Activated T-helper 2 cell treated with anti-CD3 and anti-CD28 coated beads, Interferon-gamma antibody, Interleukin-2, Interleukin-4, amounts not matched to agents 10 μg/mL and 5 μg/mL and 100 μg/mL, durations not matched to agents 14 hours and 24 hours and 36 hours (primary cell): ENCODE data around the gene SULT2B1. TPM values are rescaled to one million over a fixed set of nuclear protein-coding genes. Genes with fewer than 3 reads are reported as not detected.
A peak's percentile ranks its signal among the peaks of the same experiment; 100 is the strongest.

Source experiments
- DNase-seq: peaks from one replicate; pipeline ENCODE4 v3.0.0; 2021; ENCODE audit warnings: low spot score
- H3K27ac Mint-ChIP-seq: one replicate; pipeline ENCODE4 v1.8.0; 2021; ENCODE audit warnings: mixed read lengths
- H3K27me3 Mint-ChIP-seq: one replicate; pipeline ENCODE4 v1.8.0; 2021; ENCODE audit warnings: low read depth, mixed read lengths
- H3K36me3 Mint-ChIP-seq: one replicate; pipeline ENCODE4 v1.8.0; 2021; ENCODE audit warnings: low read depth, mixed read lengths
- H3K4me1 Mint-ChIP-seq: one replicate; pipeline ENCODE4 v1.8.0; 2021; ENCODE audit warnings: low read depth, mixed read lengths
- H3K4me3 Mint-ChIP-seq: one replicate; pipeline ENCODE4 v1.8.0; 2021; ENCODE audit warnings: low read depth, mild to moderate bottlenecking, moderate library complexity, mixed read lengths
- H3K9me3 Mint-ChIP-seq: one replicate; pipeline ENCODE4 v1.8.0; 2021; ENCODE audit warnings: mixed read lengths
- intact Hi-C: fragments of 100-400 bp; cut with micrococcal nuclease; formaldehyde crosslinking; loops from one replicate; pipeline ENCODE4 v1.15.1; 2023
- total RNA-seq: library from RNA; stranded (reverse); gene quantifications from 2 replicates; pipeline ENCODE4 v1.2.3, GENCODE V29; 2022

The SULT2B1 gene
- not detected in 2 replicates for total RNA-seq

GRCh38 chr19:48551437-48552302 is at the start of gene SULT2B1:
TSS of gene SULT2B1 (plus strand) at chr19:48552172. CDS start at chr19:48552253, 81 bp downstream.
- H3K27me3 Mint-ChIP-seq = no peaks in the 10 kb centered on the region
- no peak within 1 kb of the TSS for H3K27ac Mint-ChIP-seq
- H3K9me3 Mint-ChIP-seq = no peaks in the 10 kb centered on the region
- no peaks in the 10 kb centered on the region for H3K4me1 Mint-ChIP-seq
- intact Hi-C loops = no loop called here
- no peaks in the 10 kb centered on the region for H3K36me3 Mint-ChIP-seq
- H3K4me3 Mint-ChIP-seq = no peak within 1 kb of the TSS
- DNase-seq = no peak

GRCh38 chr19:48502350-48503018 is 49.5 kb upstream of the SULT2B1 start:
- Mint-ChIP-seq H3K36me3 (no peaks in the 10 kb centered on the region), H3K27me3 (peaks cover 2% of the 10 kb centered on the region), H3K4me3 (no peak overlapping the region), H3K9me3 (no peaks in the 10 kb centered on the region), H3K4me1 (peaks cover 6% of the 10 kb centered on the region), H3K27ac (no peak overlapping the region)
- intact Hi-C loops = no loop called here
- DNase-seq = no peak

- DNase-seq = no peak
- Mint-ChIP-seq H3K9me3 (no peaks in the 10 kb centered on the region), H3K27me3 (no peaks in the 10 kb centered on the region), H3K27ac (no peak overlapping the region), H3K4me1 (peaks cover 15% of the 10 kb centered on the region), H3K4me3 (no peak overlapping the region), H3K36me3 (no peaks in the 10 kb centered on the region)
- intact Hi-C loops = loop anchor here (1.0 to 2.0 kb wide), 2 partner anchors 78 to 103 kb away; no protein-coding TSS in a partner anchor
These were observed 45.7 kb upstream of the SULT2B1 start for GRCh38 chr19:48506138-48506733.

GRCh38 chr19:48507911-48508439 is 44.0 kb upstream of the SULT2B1 start:
- no peak for DNase-seq
- Mint-ChIP-seq H3K36me3 (no peaks in the 10 kb centered on the region), H3K9me3 (no peaks in the 10 kb centered on the region), H3K27me3 (no peaks in the 10 kb centered on the region), H3K4me3 (no peak overlapping the region), H3K4me1 (peaks cover 10% of the 10 kb centered on the region), H3K27ac (no peak overlapping the region)
- intact Hi-C loops = loop anchor here (2.0 kb wide), 1 partner anchor 101 kb away; no protein-coding TSS in a partner anchor

GRCh38 chr19:48508729-48509411 is 43.1 kb upstream of the SULT2B1 start:
- Mint-ChIP-seq H3K27me3 (no peaks in the 10 kb centered on the region), H3K4me3 (no peak overlapping the region), H3K27ac (no peak overlapping the region), H3K4me1 (peaks cover 11% of the 10 kb centered on the region), H3K36me3 (no peaks in the 10 kb centered on the region), H3K9me3 (no peaks in the 10 kb centered on the region)
- intact Hi-C loops = no loop called here
- no peak for DNase-seq

- DNase-seq = no peak
- peaks cover 13% of the 10 kb centered on the region for H3K4me1 Mint-ChIP-seq
- H3K27me3 Mint-ChIP-seq = no peaks in the 10 kb centered on the region
- H3K4me3 Mint-ChIP-seq = peak overlapping the region; percentile 3
- no peaks in the 10 kb centered on the region for H3K9me3 Mint-ChIP-seq
- no peak overlapping the region for H3K27ac Mint-ChIP-seq
- intact Hi-C loops = loop anchor here (2.0 to 5.0 kb wide), 3 partner anchors 65 to 187 kb away; partner anchors contain the start of genes GRWD1 and TMEM143
- H3K36me3 Mint-ChIP-seq = no peaks in the 10 kb centered on the region
These were observed 42.3 kb upstream of the SULT2B1 start for GRCh38 chr19:48509467-48510194.

- Mint-ChIP-seq H3K4me3 (peak overlapping the region; percentile 80), H3K4me1 (peaks cover 13% of the 10 kb centered on the region), H3K36me3 (no peaks in the 10 kb centered on the region), H3K27ac (no peak overlapping the region), H3K27me3 (no peaks in the 10 kb centered on the region), H3K9me3 (no peaks in the 10 kb centered on the region)
- intact Hi-C loops = loop anchor here (2.0 to 5.0 kb wide), 3 partner anchors 66 to 188 kb away; partner anchors contain the start of genes GRWD1 and TMEM143
- DNase-seq = peak; percentile 66
These were observed 41.3 kb upstream of the SULT2B1 start for GRCh38 chr19:48510421-48511268.

- Mint-ChIP-seq H3K4me1 (peaks cover 13% of the 10 kb centered on the region), H3K9me3 (no peaks in the 10 kb centered on the region), H3K27me3 (no peaks in the 10 kb centered on the region), H3K36me3 (no peaks in the 10 kb centered on the region), H3K4me3 (no peak overlapping the region), H3K27ac (no peak overlapping the region)
- no peak for DNase-seq
- intact Hi-C loops = loop anchor here (2.0 to 5.0 kb wide), 3 partner anchors 67 to 189 kb away; partner anchors contain the start of genes GRWD1 and TMEM143
These were observed 40.6 kb upstream of the SULT2B1 start for GRCh38 chr19:48511321-48511731.

- Mint-ChIP-seq H3K36me3 (no peaks in the 10 kb centered on the region), H3K9me3 (no peaks in the 10 kb centered on the region), H3K4me1 (peaks cover 13% of the 10 kb centered on the region), H3K27me3 (no peaks in the 10 kb centered on the region), H3K4me3 (peak within 1 kb of the TSS; percentile 80), H3K27ac (no peak within 1 kb of the TSS)
- DNase-seq = peak; percentile 71
- intact Hi-C loops = loop anchor here (2.0 to 5.0 kb wide), 3 partner anchors 67 to 190 kb away; partner anchors contain the start of genes GRWD1 and TMEM143
These were observed 40.0 kb upstream of the SULT2B1 start, which contains the start of gene LMTK3 for GRCh38 chr19:48511800-48512503. TSS of gene LMTK3 (minus strand) at chr19:48511835. CDS start at chr19:48511576, 259 bp downstream.

DNA sequence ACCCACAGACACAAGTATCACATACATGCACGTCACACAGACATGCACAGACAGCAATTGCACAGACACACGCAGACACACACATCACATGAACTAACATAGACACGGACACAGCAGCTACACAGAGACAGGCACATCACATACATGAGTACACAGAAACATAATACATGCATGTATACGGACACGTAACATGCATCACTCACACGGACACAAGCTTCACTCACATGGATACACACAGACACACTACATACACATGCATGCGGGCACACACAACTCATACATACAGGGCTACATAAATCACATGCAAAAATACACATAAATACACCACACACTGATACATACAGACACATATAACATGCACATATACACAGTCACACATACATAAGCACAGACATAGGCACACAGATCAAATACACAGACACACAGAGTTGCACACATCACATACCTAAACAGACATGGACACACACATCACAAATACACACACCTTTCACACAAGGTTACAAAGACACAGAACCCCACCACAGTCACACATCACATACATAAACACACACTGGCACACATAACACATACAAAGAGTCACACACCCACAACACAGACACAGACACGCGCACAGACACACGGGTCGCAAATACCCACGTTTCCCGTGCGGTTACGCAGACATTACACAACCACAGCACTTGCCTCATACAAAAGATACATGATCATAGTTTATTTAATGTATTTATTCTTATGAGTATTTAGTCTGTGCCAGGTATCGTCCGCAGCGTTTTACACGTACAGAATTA is 39.3 kb upstream of the SULT2B1 start:
- Mint-ChIP-seq H3K9me3 (no peaks in the 10 kb centered on the region), H3K27ac (no peak overlapping the region), H3K4me3 (no peak overlapping the region), H3K36me3 (no peaks in the 10 kb centered on the region), H3K4me1 (peaks cover 13% of the 10 kb centered on the region), H3K27me3 (no peaks in the 10 kb centered on the region)
- intact Hi-C loops = loop anchor here (5.0 kb wide), 1 partner anchor 190 kb away; a partner anchor contains a TSS
- no peak for DNase-seq
